Measurements from ENCODE around the gene PACRG.

DNA sequence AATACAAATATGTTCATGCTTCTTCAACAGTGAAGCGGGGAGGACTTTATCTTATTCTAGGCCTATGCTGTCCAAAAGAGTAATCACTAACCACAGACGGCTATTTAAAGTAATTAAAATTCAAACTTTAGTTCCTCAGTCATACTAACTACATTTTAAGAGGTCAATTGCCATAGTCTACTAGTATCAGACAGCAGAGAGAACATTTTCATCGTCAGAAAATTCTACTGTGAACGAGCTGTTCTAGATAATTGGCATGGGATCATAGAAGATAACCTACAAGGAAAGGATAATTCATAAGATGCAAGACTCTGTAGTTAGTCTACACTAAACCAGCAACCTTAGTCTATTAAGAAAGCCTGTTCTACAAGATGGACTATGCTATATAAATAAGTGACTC lies 44.6 kb upstream of the PACRG start:
- TF ChIP-seq BRCA1 (CRISPR knock-in tag; IDR thresholded peaks at IDR 0.05) = no peak
- TF ChIP-seq ZNF460 (CRISPR knock-in tag; IDR thresholded peaks at IDR 0.05; ENCODE audit: borderline replicate concordance) = no peak
- TF ChIP-seq, protein P1, sequence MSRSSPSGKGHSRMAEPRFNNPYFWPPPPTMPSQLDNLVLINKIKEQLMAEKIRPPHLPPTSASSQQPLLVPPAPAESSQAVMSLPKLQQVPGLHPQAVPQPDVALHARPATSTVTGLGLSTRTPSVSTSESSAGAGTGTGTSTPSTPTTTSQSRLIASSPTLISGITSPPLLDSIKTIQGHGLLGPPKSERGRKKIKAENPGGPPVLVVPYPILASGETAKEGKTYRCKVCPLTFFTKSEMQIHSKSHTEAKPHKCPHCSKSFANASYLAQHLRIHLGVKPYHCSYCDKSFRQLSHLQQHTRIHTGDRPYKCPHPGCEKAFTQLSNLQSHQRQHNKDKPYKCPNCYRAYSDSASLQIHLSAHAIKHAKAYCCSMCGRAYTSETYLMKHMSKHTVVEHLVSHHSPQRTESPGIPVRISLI (CRISPR knock-in tag; IDR thresholded peaks at IDR 0.05; ENCODE audit: borderline replicate concordance) = no peak
- TF ChIP-seq RFX5 (IDR thresholded peaks at IDR 0.05; ENCODE audit: low read depth, low read length) = no peak
